ENCODE results near the gene DUSP22. TPM values are rescaled to one million over a fixed set of nuclear protein-coding genes. Genes with fewer than 3 reads are reported as not detected.

DUSP22 gene
- total RNA-seq, 1 experiment from 2014 or later: 18.6 TPM

DNA sequence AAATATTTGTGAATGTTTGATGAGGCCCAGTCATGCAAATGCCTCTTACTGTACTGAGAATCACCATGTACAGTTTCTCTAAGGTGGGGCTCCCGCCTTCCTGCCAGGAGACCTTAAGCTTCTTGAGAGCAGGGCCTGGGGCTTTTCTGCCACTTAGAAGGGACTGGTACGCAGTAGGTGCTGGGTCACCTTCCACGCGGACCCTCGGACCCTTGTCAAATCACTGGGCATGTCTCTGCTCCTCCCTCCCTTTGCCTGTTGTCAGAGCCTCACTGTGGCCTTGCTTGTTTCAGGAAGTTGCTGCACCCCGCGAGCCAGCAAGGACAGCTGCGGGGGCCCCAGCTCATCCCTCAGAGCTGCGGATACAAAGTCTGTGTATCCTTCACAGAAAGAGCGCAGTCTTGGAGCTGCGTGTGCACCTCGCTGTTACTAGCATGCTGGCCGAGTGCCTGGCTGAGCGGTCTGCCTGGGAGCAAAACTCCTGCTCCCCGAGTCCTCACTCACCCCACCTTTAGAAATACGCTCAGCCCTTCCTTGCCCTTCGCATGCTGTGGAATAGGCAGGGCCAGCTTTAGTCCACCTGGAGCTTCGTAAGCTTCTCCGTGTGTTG is 68.6 kb downstream of the DUSP22 start:
- ChIA-PET CTCF (no interaction called here), POLR2A (no interaction called here)
- Mint-ChIP-seq H3K4me3 (ENCODE audit: unreplicated experiment) (no peak overlapping the region), H3K27ac (ENCODE audit: unreplicated experiment) (no peak overlapping the region), H3K9me3 (ENCODE audit: unreplicated experiment) (peaks cover 17% of the 10 kb centered on the region), H3K27me3 (ENCODE audit: insufficient read depth, unreplicated experiment) (no peaks in the 10 kb centered on the region), H3K36me3 (ENCODE audit: insufficient read depth, unreplicated experiment) (no peaks in the 10 kb centered on the region), H3K4me1 (ENCODE audit: low read depth, unreplicated experiment) (no peaks in the 10 kb centered on the region)
- no TSS peak for BruUV-seq (replicated peaks)
- Histone ChIP-seq H3K36me3 (ENCODE audit: control insufficient read depth, insufficient read depth, low read length) (no peaks in the 10 kb centered on the region), H3K4me3 (ENCODE audit: low read depth, low read length) (no peak overlapping the region), H3K27me3 (replicated peaks; ENCODE audit: control insufficient read depth, insufficient read depth, low read length) (no peaks in the 10 kb centered on the region), H3K4me1 (no peaks in the 10 kb centered on the region), H3K9me3 (peaks cover 6% of the 10 kb centered on the region; the same call in 1 of the 2 replicates)
- intact Hi-C loops (cut with micrococcal nuclease; ENCODE audit: unreplicated experiment): no loop called here
- DNase-seq: no peak
- TF ChIP-seq, protein P1, sequence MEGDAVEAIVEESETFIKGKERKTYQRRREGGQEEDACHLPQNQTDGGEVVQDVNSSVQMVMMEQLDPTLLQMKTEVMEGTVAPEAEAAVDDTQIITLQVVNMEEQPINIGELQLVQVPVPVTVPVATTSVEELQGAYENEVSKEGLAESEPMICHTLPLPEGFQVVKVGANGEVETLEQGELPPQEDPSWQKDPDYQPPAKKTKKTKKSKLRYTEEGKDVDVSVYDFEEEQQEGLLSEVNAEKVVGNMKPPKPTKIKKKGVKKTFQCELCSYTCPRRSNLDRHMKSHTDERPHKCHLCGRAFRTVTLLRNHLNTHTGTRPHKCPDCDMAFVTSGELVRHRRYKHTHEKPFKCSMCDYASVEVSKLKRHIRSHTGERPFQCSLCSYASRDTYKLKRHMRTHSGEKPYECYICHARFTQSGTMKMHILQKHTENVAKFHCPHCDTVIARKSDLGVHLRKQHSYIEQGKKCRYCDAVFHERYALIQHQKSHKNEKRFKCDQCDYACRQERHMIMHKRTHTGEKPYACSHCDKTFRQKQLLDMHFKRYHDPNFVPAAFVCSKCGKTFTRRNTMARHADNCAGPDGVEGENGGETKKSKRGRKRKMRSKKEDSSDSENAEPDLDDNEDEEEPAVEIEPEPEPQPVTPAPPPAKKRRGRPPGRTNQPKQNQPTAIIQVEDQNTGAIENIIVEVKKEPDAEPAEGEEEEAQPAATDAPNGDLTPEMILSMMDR (IDR thresholded peaks at IDR 0.05; ENCODE audit: insufficient read depth in 1 of 2, low read depth in 1 of 2, low read length in 1 of 2, severe bottlenecking in 1 of 2, unreplicated experiment in 1 of 2): no peak

DNA sequence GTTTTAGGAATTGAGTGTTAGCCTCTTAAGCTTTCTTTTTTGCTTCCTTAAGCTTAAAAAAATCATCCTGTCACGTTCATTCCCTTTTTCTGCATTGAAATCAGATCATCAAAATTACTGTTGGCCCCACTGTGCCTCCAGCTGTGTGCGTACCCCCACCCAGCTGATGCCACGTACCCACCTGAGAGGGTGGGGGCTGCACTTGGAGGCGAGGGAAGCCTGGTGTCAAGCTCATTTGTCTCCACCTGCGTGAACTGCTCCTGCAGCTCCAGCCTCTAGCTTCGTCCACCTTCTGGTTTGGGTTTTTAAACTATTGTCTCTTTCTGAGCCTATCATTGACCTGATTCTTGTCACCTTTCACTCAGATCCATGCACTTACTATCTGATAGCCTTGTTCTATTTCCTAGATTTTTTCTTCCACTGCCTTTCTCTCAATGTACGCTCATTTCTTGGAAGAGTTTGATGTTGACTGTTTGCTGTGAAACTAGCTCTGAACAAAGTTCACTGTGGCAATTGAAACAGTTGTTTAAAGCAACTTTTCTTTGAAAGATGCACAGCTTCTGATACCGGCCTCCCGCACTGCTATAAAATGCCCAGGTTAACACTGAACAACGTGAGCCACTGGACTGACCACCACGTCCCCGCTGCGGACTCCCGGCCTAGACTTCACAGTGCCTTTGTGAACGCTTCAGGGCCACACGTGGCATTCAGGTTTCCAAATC is 69.3 kb downstream of the DUSP22 start:
- H3K4me3 Mint-ChIP-seq (ENCODE audit: unreplicated experiment): no peak overlapping the region
- H3K36me3 ChIP-seq (ENCODE audit: control insufficient read depth, insufficient read depth, low read length): no peaks in the 10 kb centered on the region
- no peaks in the 10 kb centered on the region for H3K36me3 Mint-ChIP-seq (ENCODE audit: insufficient read depth, unreplicated experiment)
- H3K4me1 Mint-ChIP-seq (ENCODE audit: low read depth, unreplicated experiment): no peaks in the 10 kb centered on the region
- no peaks in the 10 kb centered on the region for H3K27me3 ChIP-seq (replicated peaks; ENCODE audit: control insufficient read depth, insufficient read depth, low read length)
- no peaks in the 10 kb centered on the region for H3K4me1 ChIP-seq
- H3K4me3 ChIP-seq (ENCODE audit: low read depth, low read length): no peak overlapping the region
- peaks cover 19% of the 10 kb centered on the region for H3K9me3 Mint-ChIP-seq (ENCODE audit: unreplicated experiment)
- TF ChIP-seq, protein P1 (IDR thresholded peaks at IDR 0.05; ENCODE audit: insufficient read depth in 1 of 2, low read depth in 1 of 2, low read length in 1 of 2, severe bottlenecking in 1 of 2, unreplicated experiment in 1 of 2): no peak
- POLR2A ChIA-PET: no interaction called here
- H3K27ac Mint-ChIP-seq (ENCODE audit: unreplicated experiment): no peak overlapping the region
- H3K27me3 Mint-ChIP-seq (ENCODE audit: insufficient read depth, unreplicated experiment): peaks cover 4% of the 10 kb centered on the region
- H3K9me3 ChIP-seq: peaks cover 6% of the 10 kb centered on the region; the same call in 1 of the 2 replicates
- CTCF ChIA-PET: no interaction called here
- no TSS peak for BruUV-seq (replicated peaks)
- DNase-seq: no peak
- intact Hi-C loops (cut with micrococcal nuclease; ENCODE audit: unreplicated experiment): no loop called here

DNA sequence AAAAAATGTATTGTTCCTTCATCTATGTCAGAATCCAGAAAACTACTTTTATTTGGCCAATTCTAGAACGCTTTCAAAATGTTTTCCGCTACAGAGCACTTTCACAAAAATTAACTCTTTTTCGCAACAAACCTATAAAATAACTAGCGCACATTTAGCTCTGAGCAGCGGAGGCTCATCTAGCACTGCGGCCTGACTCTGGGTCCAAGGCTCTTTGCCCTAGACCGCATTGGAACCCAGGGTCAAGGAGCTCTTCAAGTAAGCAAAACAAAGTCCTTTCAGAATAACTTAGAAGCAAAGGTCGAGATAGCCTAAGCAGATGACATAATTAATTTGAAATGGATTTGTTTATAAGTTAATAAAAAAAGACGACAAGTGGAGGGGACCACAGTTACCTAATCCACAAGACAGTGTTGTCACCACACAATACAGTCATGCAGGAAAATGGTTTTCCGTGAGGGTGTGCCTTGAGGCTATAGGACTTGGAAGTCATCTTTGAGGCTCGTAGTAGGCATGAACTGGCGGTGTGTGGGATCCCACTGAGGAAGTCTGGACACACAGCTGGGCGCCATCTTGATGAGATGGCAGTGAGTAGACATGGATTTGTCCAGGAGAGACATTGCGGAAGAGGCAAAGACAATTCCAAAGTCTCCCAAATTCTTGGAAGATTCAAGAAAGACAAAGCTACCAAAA is 70.1 kb downstream of the DUSP22 start:
- H3K9me3 Mint-ChIP-seq (ENCODE audit: unreplicated experiment): peaks cover 19% of the 10 kb centered on the region

More for the DNA sequence above, 70.1 kb downstream of the DUSP22 start:
- TF ChIP-seq, protein P1 (IDR thresholded peaks at IDR 0.05; ENCODE audit: insufficient read depth in 1 of 2, low read depth in 1 of 2, low read length in 1 of 2, severe bottlenecking in 1 of 2, unreplicated experiment in 1 of 2): no peak
- Histone ChIP-seq H3K9me3 (peaks cover 6% of the 10 kb centered on the region; the same call in 1 of the 2 replicates), H3K36me3 (ENCODE audit: control insufficient read depth, insufficient read depth, low read length) (no peaks in the 10 kb centered on the region), H3K4me3 (ENCODE audit: low read depth, low read length) (no peak overlapping the region), H3K27me3 (replicated peaks; ENCODE audit: control insufficient read depth, insufficient read depth, low read length) (no peaks in the 10 kb centered on the region), H3K4me1 (no peaks in the 10 kb centered on the region)
- Mint-ChIP-seq H3K4me3 (ENCODE audit: unreplicated experiment) (no peak overlapping the region), H3K36me3 (ENCODE audit: insufficient read depth, unreplicated experiment) (no peaks in the 10 kb centered on the region), H3K27me3 (ENCODE audit: insufficient read depth, unreplicated experiment) (peaks cover 11% of the 10 kb centered on the region), H3K27ac (ENCODE audit: unreplicated experiment) (no peak overlapping the region), H3K4me1 (ENCODE audit: low read depth, unreplicated experiment) (no peaks in the 10 kb centered on the region)
- no peak for DNase-seq
- POLR2A ChIA-PET: no interaction called here
- no TSS peak for BruUV-seq (replicated peaks)
- CTCF ChIA-PET: no interaction called here
- intact Hi-C loops (cut with micrococcal nuclease; ENCODE audit: unreplicated experiment): no loop called here
